ENCODE data around the gene C1orf52.
"Not testable (repeated sequence)": the region's sequence is repeated elsewhere in the genome, so short reads cannot be mapped to it uniquely, and the experiment has no call there.

C1orf52 gene

GRCh38 chr1:85276978-85277639 lies 17.6 kb upstream of the C1orf52 start:
- peak in 1 of 2 experiments; percentile 40 for DNase-seq

GRCh38 chr1:85276215-85276977 lies 16.9 kb upstream of the C1orf52 start, which contains the start of gene BCL10:
Gene BCL10, minus strand, starts transcription at chr1:85276632. Its CDS starts 280 bp downstream, at chr1:85276352.
- peak; percentile 96 to 98 for DNase-seq

- peak in 1 of 2 experiments; percentile 50 for DNase-seq
Measured at GRCh38 chr1:85275701-85276214, 16.3 kb upstream of the C1orf52 start.

- DNase-seq: no peak
Measured at GRCh38 chr1:85274969-85275453, 15.5 kb upstream of the C1orf52 start.

GRCh38 chr1:85273397-85273796 lies 13.9 kb upstream of the C1orf52 start:
- DNase-seq: no peak

- no peak for DNase-seq
Measured at GRCh38 chr1:85268801-85269585, 9.5 kb upstream of the C1orf52 start.

- no peak for DNase-seq
Measured at GRCh38 chr1:85267313-85267712, 7.9 kb upstream of the C1orf52 start.

- no peak for DNase-seq
Measured at GRCh38 chr1:85264150-85264549, 4.7 kb upstream of the C1orf52 start.

- no peak for DNase-seq
Measured at GRCh38 chr1:85262985-85263384, 3.5 kb upstream of the C1orf52 start.

GRCh38 chr1:85259912-85260274 lies 431 bp upstream of the C1orf52 start:
- DNase-seq: no peak

- peak in 1 of 2 experiments; percentile 34 for DNase-seq
Measured at GRCh38 chr1:85258536-85259117, 835 bp downstream of the C1orf52 start.

- DNase-seq: not testable (repeated sequence)
Measured at GRCh38 chr1:85249042-85249441, 10.4 kb downstream of the C1orf52 start.

GRCh38 chr1:85245891-85246290 lies 13.6 kb downstream of the C1orf52 start:
- peak in 1 of 2 experiments; percentile 18 for DNase-seq

GRCh38 chr1:85245456-85245855 lies 14.0 kb downstream of the C1orf52 start:
- no peak for DNase-seq

- DNase-seq: peak; percentile 4 to 45
Measured at GRCh38 chr1:85244271-85245061, 15.0 kb downstream of the C1orf52 start.

- DNase-seq: peak; percentile 24 to 77
Measured at GRCh38 chr1:85243372-85243771, 16.1 kb downstream of the C1orf52 start.

- DNase-seq: no peak
Measured at GRCh38 chr1:85240643-85241042, 18.8 kb downstream of the C1orf52 start.

- DNase-seq: peak; percentile 55 to 68
Measured at GRCh38 chr1:85240174-85240601, 19.3 kb downstream of the C1orf52 start.

- DNase-seq: no peak
Measured at GRCh38 chr1:85237613-85238012, 21.8 kb downstream of the C1orf52 start.

- no peak for DNase-seq
Measured at GRCh38 chr1:85230305-85230977, 29.0 kb downstream of the C1orf52 start.

- no peak for DNase-seq
Measured at GRCh38 chr1:85229574-85230097, 29.8 kb downstream of the C1orf52 start.

Measured in NCI-H524 (cell line).